IPS-15b (cell line): ENCODE data around the gene RBPJL.
"Not testable (repeated sequence)": the region's sequence is repeated elsewhere in the genome, so short reads cannot be mapped to it uniquely, and the experiment has no call there.

Experiments used
- H3K27me3 ChIP-seq: one replicate; pipeline ENCODE4 v1.6.1; 2013; ENCODE audit warnings: low read length; ENCODE audit not compliant: control insufficient read depth, insufficient read depth
- H3K36me3 ChIP-seq: one replicate; pipeline ENCODE4 v1.6.1; 2013; ENCODE audit warnings: low read length; ENCODE audit not compliant: control insufficient read depth, insufficient read depth
- H3K4me1 ChIP-seq: one replicate; pipeline ENCODE4 v1.6.1; 2013; ENCODE audit warnings: mild to moderate bottlenecking, low read length; ENCODE audit not compliant: control insufficient read depth, insufficient read depth
- H3K4me3 ChIP-seq: one replicate; pipeline ENCODE4 v1.5.1; 2013; ENCODE audit warnings: low read depth, low read length
- H3K9ac ChIP-seq: one replicate; pipeline ENCODE4 v1.6.1; 2013; ENCODE audit warnings: low read depth, mild to moderate bottlenecking, low read length
- H3K9me3 ChIP-seq: one replicate; pipeline ENCODE4 v1.6.1; 2013; ENCODE audit warnings: mild to moderate bottlenecking, low read length; ENCODE audit not compliant: control insufficient read depth, insufficient read depth

The RBPJL gene

GRCh38 chr20:45347297-45347935 lies 40.8 kb downstream of the RBPJL start:
- H3K4me1 ChIP-seq, result peaks cover 46% of the 10 kb centered on the region
- H3K4me3 ChIP-seq, result peak overlapping the region; percentile 82
- no peaks in the 10 kb centered on the region for H3K27me3 ChIP-seq
- H3K9me3 ChIP-seq, result no peaks in the 10 kb centered on the region
- no peaks in the 10 kb centered on the region for H3K36me3 ChIP-seq
- peak overlapping the region; percentile 79 for H3K9ac ChIP-seq

DNA sequence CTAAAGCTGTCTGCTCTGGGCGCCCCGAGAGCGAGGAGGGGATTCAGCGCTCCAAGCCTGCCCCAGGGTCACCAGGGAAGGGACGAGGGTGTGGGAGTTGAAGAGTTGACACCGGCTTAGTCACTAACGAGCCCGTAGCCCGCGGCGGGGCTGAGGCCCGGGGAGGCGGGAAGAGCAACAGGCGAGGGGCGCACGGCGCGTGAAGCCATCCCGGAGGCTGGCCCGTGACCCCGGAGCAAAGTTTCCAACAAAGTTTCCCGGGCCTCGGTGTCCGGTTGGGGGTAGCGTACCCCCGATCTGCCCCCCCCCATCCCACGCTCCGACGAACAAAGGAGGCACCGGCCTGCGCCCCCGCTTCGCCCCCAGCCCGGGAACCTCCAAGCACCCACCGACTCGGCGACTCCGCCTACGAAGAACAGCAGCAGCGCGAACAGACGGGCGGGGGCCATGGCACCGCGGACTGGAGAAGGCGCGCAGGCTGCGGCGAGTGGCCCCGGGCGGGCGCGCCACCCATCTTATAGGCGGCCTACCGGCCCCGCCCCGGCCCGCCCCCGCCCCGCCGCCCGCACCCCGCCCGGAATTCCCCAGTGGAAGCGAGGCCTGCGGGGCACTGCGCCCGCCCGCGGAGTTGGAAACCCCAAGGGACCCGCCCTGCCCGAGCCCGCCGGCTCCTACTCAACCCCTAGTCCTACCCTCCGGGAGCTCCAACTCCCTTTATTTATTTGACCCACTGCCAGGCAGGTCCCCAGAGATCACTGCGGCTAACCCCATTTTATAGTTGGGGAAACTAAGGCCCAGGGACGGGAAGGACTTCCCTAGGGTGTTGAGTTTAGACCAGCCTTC lies 41.5 kb downstream of the RBPJL start, which contains the start of gene SDC4:
Gene SDC4, minus strand, starts transcription at position 489 of the 843 bp plus-strand sequence. Its CDS starts 40 bp downstream, at position 449.
- Histone ChIP-seq H3K36me3 (no peaks in the 10 kb centered on the region), H3K4me3 (peak within 1 kb of the TSS; percentile 82), H3K27me3 (no peaks in the 10 kb centered on the region), H3K9ac (peak within 1 kb of the TSS; percentile 79), H3K4me1 (peaks cover 40% of the 10 kb centered on the region), H3K9me3 (no peaks in the 10 kb centered on the region)

GRCh38 chr20:45350217-45350616 lies 43.6 kb downstream of the RBPJL start:
- Histone ChIP-seq H3K36me3 (no peaks in the 10 kb centered on the region), H3K4me1 (peaks cover 19% of the 10 kb centered on the region), H3K4me3 (no peak overlapping the region), H3K27me3 (no peaks in the 10 kb centered on the region), H3K9ac (no peak overlapping the region), H3K9me3 (no peaks in the 10 kb centered on the region)

- H3K9me3 ChIP-seq, H3K9ac ChIP-seq, H3K36me3 ChIP-seq, H3K4me3 ChIP-seq, H3K27me3 ChIP-seq: not testable (repeated sequence)
- H3K4me1 ChIP-seq, result peaks cover 14% of the 10 kb centered on the region
Observed at GRCh38 chr20:45350795-45351194, 44.2 kb downstream of the RBPJL start.

DNA sequence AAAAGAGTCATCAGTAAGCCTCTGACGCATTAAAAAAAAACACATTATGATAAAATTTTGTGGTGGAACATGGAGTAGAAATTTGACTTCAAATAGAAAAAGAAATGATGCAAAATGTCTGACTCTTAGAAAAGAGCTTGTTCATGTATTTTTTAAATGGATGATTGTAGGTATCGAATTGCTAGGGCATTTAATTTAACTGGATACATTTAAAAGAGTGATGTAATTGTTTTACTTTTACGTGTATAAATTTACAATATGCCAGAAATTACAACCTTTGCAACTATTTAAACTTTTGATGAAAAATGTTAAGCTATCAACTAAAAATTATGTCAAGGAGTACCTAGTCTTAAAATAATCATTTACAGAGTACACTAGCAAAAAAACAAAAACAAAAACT lies 46.1 kb downstream of the RBPJL start:
- Histone ChIP-seq H3K9me3 (no peaks in the 10 kb centered on the region), H3K36me3 (no peaks in the 10 kb centered on the region), H3K4me3 (no peak overlapping the region), H3K27me3 (no peaks in the 10 kb centered on the region), H3K9ac (no peak overlapping the region), H3K4me1 (peaks cover 3% of the 10 kb centered on the region)

GRCh38 chr20:45353746-45354145 lies 47.1 kb downstream of the RBPJL start:
- H3K4me3 ChIP-seq, result no peak overlapping the region
- H3K9ac ChIP-seq, result no peak overlapping the region
- peaks cover 10% of the 10 kb centered on the region for H3K4me1 ChIP-seq
- no peaks in the 10 kb centered on the region for H3K27me3 ChIP-seq
- no peaks in the 10 kb centered on the region for H3K36me3 ChIP-seq
- no peaks in the 10 kb centered on the region for H3K9me3 ChIP-seq

DNA sequence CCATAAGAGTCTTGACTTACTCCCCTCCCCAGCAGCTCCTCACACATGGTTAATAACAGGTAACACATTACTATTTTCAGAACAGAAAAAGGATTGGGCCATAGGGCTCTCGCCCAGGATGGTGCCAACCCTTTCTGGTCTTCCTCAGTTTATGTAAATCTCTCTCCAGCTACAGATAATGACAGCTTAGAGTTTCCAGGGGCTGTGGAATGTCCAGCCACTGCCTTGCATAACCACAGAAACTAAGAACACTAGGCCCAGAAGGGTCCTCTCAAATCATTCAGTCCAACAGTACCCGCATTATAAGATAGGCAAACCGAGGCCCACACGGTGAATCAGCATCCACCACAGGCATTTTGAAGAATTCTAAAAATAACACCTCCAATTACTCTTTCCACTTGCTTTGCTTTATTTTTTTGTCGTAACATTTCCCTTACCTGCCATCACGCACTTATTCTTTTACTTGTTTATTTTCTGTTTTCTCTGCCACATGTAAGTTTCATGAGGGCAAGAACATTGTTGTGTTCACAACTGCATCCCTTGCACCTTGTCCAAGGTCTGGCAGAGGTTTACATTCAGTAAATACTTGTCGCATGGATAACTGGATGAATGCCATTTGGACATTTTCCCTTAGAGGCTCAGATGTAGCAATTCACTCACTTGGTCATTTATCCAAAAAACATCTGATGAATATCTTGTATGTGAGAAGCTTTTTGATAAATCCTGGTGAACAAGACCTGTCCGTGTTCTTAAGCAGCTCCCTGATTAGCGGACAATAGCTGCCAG lies 48.0 kb downstream of the RBPJL start:
- Histone ChIP-seq H3K27me3 (no peaks in the 10 kb centered on the region), H3K4me3 (no peak overlapping the region), H3K36me3 (no peaks in the 10 kb centered on the region), H3K9me3 (no peaks in the 10 kb centered on the region), H3K9ac (no peak overlapping the region), H3K4me1 (peaks cover 9% of the 10 kb centered on the region)

- H3K9ac ChIP-seq, result no peak overlapping the region
- no peaks in the 10 kb centered on the region for H3K9me3 ChIP-seq
- no peak overlapping the region for H3K4me3 ChIP-seq
- H3K27me3 ChIP-seq, result no peaks in the 10 kb centered on the region
- H3K36me3 ChIP-seq, result no peaks in the 10 kb centered on the region
- H3K4me1 ChIP-seq, result peaks cover 9% of the 10 kb centered on the region
Observed at GRCh38 chr20:45355209-45356084, 48.8 kb downstream of the RBPJL start.

DNA sequence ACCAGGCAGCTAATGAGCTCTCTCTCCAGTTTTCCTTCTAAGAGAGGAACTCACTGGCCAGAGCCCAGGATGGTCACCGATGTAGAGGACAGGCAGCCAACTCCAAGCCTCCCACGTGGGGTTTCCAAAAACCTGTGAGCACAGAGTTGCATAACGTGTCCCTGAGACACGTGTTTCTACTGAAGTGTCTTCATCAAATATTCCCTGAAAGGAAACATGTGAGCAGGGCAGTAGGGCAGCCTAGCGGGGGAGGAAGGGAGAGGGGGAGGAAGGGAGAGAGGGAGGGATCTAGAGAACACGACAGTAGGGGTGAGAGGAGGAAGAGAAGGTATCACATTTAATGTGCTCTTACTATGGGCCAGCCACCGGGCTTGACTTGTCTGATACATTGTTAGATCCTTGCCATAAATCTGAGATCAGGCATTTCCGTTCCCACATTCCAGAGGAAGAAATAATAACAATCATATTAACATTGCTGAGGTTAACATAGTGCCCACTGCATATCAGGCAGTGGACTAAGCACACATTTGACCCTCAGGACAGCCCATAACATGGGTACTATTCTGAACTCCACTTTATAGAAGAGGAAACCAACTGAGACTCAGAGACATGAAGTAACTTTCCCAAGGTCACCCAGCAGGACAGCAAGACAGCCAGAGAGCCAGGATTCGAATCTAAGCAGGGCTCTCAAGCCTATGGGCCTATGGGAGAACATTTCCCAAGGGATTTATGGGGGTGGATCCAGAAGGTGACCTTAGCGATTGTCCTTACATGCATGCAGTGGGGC lies 51.8 kb downstream of the RBPJL start:
- H3K4me3 ChIP-seq, result no peak overlapping the region
- no peaks in the 10 kb centered on the region for H3K36me3 ChIP-seq
- no peaks in the 10 kb centered on the region for H3K9me3 ChIP-seq
- H3K27me3 ChIP-seq, result no peaks in the 10 kb centered on the region
- peaks cover 9% of the 10 kb centered on the region for H3K4me1 ChIP-seq
- peak overlapping the region; percentile 16 for H3K9ac ChIP-seq

DNA sequence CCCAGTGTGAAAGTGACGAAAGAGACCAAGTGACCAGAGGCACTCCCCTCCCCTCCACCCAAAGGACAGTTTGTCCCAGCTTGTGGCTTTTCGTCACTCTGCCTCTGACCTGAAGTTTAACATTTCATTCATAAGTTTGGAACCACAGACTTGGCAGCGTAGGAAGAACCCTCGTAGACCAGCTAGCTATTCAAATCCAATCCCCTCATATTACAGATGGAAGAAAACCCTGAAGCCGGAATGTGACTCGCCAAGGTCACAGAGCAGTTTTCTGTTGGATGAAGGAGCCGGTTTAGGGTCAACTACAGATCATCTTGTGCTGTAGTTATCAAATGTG lies 52.4 kb downstream of the RBPJL start:
- Histone ChIP-seq H3K4me1 (peaks cover 12% of the 10 kb centered on the region), H3K4me3 (no peak overlapping the region), H3K36me3 (no peaks in the 10 kb centered on the region), H3K9ac (no peak overlapping the region), H3K9me3 (no peaks in the 10 kb centered on the region), H3K27me3 (no peaks in the 10 kb centered on the region)
